GM18526 (cell line): ENCODE data around the gene HOXB13.

ENCODE experiments used
- POLR2A ChIP-seq: IDR thresholded peaks from 3 replicates; pipeline ENCODE4 v1.6.1; 2011; ENCODE audit not compliant: insufficient read length; ENCODE audit errors: extremely low read depth

Gene HOXB13

DNA sequence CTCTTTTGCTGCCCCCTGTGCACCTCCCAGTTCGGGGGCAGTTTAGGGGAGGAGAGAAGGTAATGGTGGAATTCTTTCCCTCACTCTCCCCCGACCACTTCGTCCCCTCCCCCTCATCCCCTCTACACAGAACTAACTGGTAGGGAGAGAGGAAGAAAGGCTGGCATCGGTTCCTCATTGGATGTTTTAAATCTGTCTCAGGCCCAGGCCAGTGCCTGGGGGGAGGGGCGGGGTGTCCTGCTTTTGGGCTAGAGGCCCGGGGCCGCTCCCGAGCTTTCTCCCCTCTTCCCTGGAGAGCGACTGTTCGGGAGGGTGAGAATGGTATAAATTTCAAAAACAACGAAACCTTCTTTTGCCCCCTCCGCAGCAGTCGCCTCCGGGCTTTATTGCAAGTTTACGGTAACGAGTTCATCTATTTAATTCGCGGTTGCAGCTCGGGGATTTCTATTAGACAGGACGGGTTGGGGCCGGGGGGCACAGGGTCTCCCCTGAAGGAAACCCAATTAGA lies 5.6 kb downstream of the HOXB13 start, which contains the start of gene PRAC2:
TSS of gene PRAC2 (plus strand) at position 271 of the 508 bp plus-strand sequence. CDS start 1,226 bp downstream, outside the sequence.
- no peak for TF ChIP-seq POLR2A

DNA sequence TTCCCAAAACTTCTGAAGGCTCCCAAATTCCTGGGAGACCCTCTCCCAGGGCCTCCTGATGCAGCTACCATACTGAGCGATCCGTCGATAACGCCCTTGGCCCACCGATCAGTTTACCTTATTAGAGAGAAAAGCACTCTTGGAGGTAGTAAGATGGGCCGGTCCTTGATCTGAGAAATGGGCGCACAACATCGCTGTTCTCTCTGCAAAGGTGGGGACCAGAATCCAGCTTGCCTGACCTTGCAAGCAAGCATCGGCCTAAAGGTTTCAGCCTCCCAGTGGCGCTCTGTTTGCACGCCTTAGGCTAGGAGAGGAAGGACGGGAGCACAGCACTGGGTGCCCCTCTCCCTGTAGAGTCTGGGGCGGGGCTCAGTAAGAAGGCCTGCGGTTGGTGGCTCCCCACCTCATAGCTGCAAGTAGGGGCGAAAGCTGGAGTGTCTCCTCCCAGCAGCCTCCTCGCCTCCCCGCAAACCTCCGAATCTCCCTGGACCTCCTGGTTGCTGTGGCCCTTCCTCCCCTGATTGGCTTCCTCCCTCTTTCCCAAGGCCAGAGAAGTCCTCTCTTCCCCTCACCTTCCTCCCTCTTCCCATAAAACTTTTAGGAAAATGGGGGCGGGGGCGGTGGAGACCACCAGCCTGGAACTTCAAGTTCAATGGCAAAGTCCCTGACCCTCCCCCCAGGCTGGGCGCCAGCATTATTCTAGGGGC lies 6.2 kb downstream of the HOXB13 start, which contains the start of gene PRAC1:
TSS of gene PRAC1 (minus strand) at position 318 of the 707 bp plus-strand sequence. CDS start at position 192, 126 bp downstream.
- TF ChIP-seq POLR2A, result no peak

DNA sequence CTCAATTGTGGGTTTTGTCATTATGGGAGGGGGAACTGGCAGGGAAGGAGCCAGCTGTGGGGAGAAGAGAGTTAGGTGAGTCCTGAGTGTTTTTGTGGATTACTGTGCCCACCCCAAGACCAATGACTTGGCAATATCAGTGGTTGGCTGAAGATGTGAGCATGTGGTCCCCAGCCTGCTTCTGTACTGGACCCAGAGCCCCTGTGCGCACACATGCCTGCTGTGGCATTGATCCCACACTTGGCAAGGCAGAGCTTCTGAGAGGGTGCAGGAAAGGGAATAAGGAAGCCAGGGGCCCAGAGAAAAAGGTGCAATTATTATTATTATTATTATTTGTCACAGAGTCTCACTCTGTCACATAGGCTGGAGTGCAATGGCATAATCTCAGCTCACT lies 7.5 kb downstream of the HOXB13 start:
- no peak for TF ChIP-seq POLR2A

DNA sequence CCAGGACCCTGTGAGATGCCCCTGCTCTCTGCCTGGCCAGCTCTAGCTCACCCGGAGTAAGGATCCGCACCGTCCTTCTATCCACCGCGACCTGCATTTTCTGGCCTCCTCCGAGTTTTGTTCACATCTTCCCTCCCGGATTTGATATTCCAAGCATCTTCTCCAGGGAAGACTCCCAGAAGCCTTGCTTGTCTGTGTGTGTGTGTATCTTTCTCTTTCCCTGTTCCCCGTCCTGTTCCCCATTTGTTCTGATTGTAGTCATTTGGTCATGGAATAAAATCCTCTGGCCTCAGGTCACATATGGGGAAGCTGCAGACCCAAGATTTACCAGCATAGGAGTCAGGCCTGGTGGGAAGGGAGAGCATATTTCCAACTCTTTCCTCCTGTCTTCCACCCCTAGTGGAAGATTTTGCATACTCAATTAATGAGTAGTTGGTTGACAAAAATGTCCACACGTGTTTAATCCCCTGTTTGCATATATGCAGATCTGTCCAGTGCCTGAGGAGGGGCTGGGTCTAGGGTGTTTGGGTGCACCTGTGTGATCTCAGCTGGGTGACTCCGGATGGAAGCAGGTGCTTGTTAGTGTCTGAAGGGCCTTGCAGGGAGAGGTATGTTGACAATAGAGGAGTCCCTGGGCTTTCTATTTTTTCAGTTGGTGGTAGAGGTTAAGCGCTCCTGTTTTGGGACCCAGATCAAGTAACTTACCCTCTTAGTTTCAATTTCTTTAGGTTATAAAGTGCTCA lies 8.1 kb downstream of the HOXB13 start:
- no peak for TF ChIP-seq POLR2A

DNA sequence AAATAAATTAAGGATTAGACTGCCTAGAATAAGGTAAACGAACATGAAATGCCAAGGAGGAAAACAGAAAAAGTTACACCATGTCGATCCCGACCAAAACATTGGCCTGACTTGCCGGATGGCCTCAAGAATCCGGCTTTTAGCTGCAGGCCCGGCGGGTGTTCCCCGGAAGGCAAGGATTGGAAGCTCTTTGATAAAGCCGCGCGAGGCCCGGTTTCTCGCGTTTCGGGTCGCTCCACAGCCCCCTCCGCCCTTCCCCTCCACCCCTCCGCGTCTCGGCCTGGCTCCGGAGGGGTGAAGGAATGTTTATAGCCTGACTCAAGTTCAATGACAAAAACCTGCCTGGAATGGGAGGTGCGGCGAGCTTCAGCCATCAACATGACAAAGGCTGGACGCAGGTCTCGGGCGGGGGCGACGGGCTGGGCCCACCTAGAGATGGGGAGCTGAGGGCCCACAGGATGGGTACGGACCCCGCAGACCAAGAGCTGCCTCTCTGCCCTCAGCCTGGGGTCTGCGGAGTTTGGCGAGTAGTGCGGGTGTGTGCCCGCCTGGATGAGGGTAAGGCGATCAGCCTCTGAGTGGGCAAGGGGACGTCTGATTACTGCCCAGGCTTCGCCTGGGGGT lies 8.8 kb downstream of the HOXB13 start:
- no peak for TF ChIP-seq POLR2A

DNA sequence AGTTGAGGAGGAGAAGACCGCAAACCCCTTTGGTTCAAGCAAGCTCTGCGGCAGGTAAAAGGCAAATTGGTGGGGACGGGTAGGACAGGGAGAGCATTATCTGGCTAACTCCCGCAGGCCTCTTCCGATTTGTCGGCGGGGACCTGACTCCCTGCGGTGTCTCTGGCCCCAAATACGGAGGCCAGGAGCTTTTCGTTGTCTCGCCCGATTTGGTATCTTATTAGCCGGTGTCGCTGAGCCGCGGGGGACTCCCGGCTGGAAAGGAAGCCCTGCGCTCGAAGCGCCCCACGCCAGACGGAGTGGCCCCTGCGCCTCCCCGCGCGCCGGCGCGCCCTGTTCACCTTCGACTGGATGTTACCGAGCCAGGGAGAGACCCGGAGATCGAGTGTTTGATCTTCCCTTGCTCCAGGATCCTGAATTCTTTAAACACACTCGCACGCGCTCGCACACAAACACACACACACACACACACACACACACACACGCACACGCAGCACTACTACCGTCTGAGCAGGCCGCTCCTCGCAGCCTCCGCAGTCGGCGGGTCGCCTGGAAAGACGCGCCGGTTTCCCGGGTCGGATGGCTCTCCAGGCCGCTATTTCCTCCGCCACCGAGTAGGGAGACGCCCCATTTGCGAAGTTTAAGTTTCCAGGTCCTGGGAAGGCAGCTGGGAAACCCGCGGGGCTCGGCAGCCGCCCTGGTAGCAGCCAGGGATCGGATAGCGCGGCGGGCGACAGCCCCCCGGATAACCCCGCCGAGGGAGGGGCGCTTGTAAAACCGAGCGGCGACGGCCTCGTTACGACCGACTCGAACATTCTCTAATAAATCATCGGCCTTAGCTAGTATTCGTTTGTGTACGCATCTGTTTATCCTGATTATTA lies 9.5 kb downstream of the HOXB13 start:
- no peak for TF ChIP-seq POLR2A

DNA sequence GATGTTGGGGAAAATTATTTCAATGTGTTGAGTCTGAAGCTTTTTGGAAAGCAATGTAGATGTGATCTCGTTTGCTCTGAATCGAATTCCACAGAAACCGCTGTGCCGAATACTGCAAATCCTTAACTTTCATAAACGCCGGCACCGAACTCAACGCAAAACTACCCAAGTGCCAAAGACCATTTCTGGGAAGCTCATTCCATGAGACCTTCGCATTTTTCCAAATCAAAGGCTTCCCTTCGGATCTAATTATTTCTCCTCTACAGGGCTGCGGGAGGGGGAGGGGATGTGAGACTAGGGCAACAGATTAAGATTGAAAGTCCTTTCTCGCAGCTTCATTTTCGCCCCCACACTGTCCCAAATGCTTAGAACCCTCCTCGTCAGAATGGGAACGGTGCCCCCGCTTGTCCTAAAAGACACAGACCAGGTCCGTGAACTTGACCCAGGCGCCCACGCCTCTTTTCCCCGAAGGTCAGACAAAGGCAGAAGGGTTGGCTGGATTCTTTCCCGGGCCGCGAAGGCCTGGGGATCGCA lies 10.3 kb downstream of the HOXB13 start:
- TF ChIP-seq POLR2A, result no peak

DNA sequence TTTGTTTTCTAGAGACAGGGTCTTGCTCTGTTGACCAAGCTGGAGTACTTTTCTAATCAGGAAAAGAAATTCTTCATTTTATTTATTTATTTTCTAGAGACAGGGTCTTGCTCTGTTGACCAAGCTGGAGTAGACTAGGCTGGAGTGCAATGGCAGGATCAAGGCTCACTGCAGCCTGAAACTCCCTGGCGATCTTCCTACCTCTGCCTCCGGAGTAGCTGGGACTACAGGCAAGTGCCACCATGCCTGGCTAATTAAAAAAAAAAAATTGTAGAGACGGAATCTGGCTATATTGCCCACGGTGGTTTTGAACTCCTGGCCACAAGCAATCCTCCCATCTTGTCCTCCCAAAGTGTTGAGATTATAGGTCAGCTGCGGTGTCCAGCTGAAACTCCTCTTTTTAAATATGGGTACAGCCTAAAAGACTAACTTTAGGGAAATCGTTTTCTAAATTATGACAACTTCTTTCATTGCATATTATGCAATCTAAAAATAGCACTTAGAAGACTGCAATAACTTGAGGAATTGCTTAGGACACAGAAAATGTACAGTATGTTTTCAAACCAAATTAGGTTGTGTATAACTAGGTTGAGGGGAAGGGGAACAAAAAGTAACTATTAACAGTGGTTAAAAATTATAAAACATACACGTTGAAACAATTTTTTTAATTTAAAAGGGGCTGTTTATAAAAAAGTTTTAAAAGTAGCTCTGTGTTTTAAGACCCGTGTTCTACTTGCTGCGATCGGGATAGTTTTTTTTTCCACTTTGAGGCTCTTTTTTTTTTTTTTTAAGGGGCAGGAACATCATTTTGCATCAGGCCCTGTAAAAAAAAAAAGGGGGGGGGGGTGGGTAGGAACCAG lies 11.0 kb downstream of the HOXB13 start:
- TF ChIP-seq POLR2A, result no peak

DNA sequence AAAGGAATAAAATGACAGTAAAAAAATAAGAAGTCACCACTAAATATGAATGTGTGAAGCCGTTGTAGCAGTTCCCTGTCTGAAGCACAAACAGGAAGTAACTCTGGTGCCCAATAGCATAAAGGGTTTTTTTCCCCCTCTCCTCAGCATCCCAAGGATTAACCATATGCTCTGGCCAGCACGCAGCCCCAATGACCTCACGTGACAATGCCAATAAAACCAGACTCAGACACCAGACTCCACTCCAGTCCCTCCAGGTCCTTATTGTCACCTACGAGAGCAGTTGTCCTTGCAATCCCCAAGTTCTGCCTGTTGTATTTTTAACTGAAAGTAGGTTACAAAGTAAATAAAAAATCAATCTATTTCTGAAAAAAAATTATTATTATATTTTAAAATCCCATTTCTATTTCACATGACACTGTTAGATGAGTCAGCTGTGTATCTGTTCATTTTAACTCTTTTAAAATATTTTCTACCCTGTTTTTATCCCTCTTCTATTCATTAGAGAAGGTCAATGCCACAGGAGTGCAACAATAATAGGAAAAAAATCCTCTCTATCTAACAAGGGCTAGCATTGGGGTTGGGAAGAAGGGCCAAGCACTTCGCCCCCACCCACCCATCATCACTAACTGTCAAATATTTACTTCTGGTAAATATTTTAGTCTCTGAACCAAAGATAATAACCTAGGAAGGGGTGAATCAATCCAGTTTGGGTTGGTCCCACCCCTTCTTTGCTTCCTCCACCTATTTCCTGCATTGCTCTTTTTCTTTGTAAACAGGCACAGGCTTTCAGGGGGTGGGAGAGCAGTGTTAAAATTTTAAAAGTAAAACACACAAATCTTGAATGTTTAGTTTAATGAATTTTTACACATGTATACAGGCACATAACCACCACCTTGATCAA lies 12.8 kb downstream of the HOXB13 start:
- no peak for TF ChIP-seq POLR2A

DNA sequence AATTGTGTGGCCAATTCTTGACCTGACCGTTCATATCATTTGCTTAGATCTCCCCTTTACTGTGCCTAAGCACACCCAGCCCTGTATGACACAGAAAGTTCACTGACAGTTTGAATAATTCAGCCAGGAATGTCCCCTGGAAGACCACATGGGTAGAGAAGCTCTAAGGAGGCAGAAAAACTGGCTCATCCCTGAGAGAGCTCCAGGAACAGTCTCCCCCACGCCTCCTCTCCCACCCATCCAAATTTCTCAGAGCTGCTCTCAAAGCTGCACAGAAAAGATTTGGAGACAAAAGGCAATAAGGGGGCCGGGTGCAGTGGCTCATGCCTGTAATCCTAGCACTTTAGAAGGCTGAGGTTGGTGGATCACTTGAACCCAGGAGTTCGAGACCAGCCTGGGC lies 17.4 kb downstream of the HOXB13 start:
- no peak for TF ChIP-seq POLR2A

DNA sequence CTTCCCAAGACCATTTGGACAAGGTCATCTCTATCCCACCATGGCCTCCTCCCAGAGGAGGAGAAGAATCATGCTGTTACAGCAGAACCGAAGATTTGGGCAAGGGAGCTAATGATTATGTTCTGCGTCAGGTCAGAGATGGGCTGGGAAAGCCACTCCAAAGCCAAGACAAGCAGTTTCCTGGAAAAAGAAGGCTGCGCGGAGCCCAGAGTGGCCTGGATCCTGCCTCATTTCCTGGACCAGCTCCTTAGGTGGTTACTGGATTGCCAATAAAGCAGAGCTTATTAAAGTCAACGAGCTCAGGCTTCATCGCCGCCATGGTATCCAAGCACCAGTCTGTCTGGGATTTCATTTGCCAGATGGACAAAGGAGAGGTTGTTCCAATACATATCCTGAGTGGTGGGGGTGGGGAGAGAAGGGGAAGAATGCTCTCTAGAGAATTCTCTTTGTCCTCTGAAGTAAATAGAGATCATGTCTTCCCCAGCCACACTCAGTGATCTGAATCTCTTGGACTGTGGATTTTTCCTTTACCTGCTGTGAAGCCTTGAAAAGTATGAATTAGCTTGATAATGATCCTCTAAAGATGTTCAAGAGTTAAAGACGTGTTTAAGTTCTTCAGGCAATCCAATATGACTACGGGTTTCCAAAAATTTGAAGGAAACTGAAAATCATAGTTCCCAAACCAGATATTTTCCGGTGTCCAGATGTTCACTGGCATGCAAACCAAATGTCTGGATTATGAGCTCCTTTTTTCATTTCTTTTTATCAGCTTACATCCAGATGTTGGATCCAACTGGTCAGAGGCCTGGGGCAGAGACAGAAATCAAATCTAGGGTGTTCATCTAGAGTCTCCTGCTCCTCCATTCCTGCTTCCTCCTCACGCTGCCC lies 23.9 kb downstream of the HOXB13 start:
- no peak for TF ChIP-seq POLR2A
